ENCODE measurements around the gene TMEM231.
A peak's percentile ranks its signal among the peaks of the same experiment; 100 is the strongest.

Gene TMEM231

DNA sequence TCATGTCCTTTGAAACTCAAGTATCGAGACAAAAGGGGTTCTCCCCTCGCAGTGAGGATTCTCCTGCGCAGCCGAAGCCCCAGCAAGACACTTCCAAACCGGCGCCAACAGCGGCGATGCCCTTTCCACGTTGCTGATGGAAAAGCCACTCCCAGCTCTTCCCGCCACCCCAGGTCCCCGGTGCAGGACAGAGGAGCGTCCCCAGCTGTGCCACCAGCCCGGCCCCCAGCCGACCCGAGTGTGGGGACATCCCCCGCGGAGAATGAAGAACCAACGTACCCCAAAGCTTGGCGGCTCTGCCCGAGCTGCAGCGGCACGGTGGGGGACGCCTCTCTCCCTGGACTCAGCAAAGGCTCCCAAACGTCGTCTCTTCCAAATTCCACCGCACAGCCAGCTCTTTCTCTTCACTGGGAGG, 61.4 kb downstream of the TMEM231 start:
- ATAC-seq, result no peak

GRCh38 chr16:75494184-75494583, 61.9 kb downstream of the TMEM231 start:
- no peak for ATAC-seq
- Mint-ChIP-seq H3K4me3 (no peak overlapping the region), H3K36me3 (no peaks in the 10 kb centered on the region), H3K4me1 (peaks cover 14% of the 10 kb centered on the region), H3K9me3 (no peaks in the 10 kb centered on the region), H3K27ac (no peak overlapping the region), H3K27me3 (peaks cover 29% of the 10 kb centered on the region)

More for the DNA sequence above, 61.4 kb downstream of the TMEM231 start:
- Mint-ChIP-seq H3K4me1 (peaks cover 14% of the 10 kb centered on the region), H3K9me3 (no peaks in the 10 kb centered on the region), H3K4me3 (peak overlapping the region; percentile 53), H3K36me3 (no peaks in the 10 kb centered on the region), H3K27ac (peak overlapping the region; percentile 52), H3K27me3 (peaks cover 29% of the 10 kb centered on the region)

DNA sequence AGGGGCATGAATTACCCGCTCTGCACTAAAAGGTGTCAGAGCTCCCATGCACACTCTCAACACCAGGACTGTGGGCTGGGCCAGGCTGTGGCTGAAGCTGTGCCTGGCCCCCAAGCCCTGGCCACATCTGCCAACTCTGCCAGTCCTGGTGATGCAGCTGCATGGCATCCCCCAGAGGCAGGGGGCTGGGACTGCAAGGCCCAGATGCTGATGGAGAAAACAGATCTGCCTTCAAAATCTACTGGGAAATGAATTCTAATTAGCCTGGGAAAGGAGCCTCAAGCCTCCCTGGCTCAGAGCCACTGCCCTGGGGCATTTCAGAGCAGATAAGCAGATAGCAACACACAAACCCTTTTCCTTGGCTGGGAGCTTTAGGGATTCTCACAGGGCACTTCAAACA, 64.2 kb downstream of the TMEM231 start:
- no peak for ATAC-seq
- H3K27ac Mint-ChIP-seq, result no peak overlapping the region
- H3K36me3 Mint-ChIP-seq, result no peaks in the 10 kb centered on the region
- no peak overlapping the region for H3K4me3 Mint-ChIP-seq
- peaks cover 36% of the 10 kb centered on the region for H3K27me3 Mint-ChIP-seq
- H3K4me1 Mint-ChIP-seq, result peaks cover 22% of the 10 kb centered on the region
- H3K9me3 Mint-ChIP-seq, result no peaks in the 10 kb centered on the region

- H3K9me3 Mint-ChIP-seq, result no peaks in the 10 kb centered on the region
These were observed 67.7 kb downstream of the TMEM231 start for GRCh38 chr16:75488322-75488721.

More at GRCh38 chr16:75488322-75488721, 67.7 kb downstream of the TMEM231 start:
- Mint-ChIP-seq H3K36me3 (no peaks in the 10 kb centered on the region), H3K27me3 (peaks cover 24% of the 10 kb centered on the region), H3K4me1 (peaks cover 32% of the 10 kb centered on the region), H3K27ac (no peak overlapping the region), H3K4me3 (no peak overlapping the region)
- ATAC-seq, result no peak

Data from stimulated activated memory B cell treated with anti-CD40 and anti-IgM and Interleukin-4, amounts not matched to agents 10 μg/mL and 1 μg/mL and 100 μg/mL, for 72 hours (primary cell).